K562 (cell line): ENCODE measurements around the gene SIRT2. TPM values are rescaled to one million over a fixed set of nuclear protein-coding genes. Genes with fewer than 3 reads are reported as not detected.

Experiments
- AFF4 ChIP-seq: sonication (generic); formaldehyde crosslinking; IDR thresholded peaks from 2 replicates; pipeline ENCODE4 v1.8.0; 2023; ENCODE audit warnings: mild to moderate bottlenecking, missing genetic modification reagents
- BCLAF1 ChIP-seq, 2 experiments: fragments of 450-650 bp in 1 of 2; IDR thresholded peaks; 2 replicates each; pipeline ENCODE4 v1.6.1; 2011 to 2017; ENCODE audit warnings: low read depth in 2 of 2, antibody characterized with exemption in 1 of 2, borderline replicate concordance in 1 of 2, low read length in 1 of 2, mild to moderate bottlenecking in 1 of 2, mixed read lengths in 1 of 2; ENCODE audit not compliant: control insufficient read depth in 1 of 2
- KLF16 ChIP-seq: IDR thresholded peaks from 2 replicates; pipeline ENCODE4 v1.6.1; 2016; ENCODE audit warnings: antibody characterized with exemption
- MCM2 ChIP-seq: fragments of 450-650 bp; IDR thresholded peaks from 2 replicates; pipeline ENCODE4 v1.6.1; 2017; ENCODE audit warnings: low read depth, mild to moderate bottlenecking
- MGA ChIP-seq: fragments of 450-650 bp; IDR thresholded peaks from 2 replicates; pipeline ENCODE4 v1.6.1; 2016; ENCODE audit warnings: mild to moderate bottlenecking, moderate library complexity
- NFE2L1 ChIP-seq: fragments of 450-650 bp; IDR thresholded peaks from 2 replicates; pipeline ENCODE4 v1.6.1; 2016; ENCODE audit warnings: missing genetic modification characterization, low read depth, mild to moderate bottlenecking, missing compliant biosample characterization, moderate library complexity, borderline replicate concordance
- ZNF444 ChIP-seq: fragments of 250-450 bp; sonication (Bioruptor Pico); IDR thresholded peaks from 2 replicates; pipeline ENCODE4 v1.4.0; 2020; ENCODE audit warnings: mild to moderate bottlenecking, moderate library complexity
- polyA plus RNA-seq, 8 experiments: library from polyadenylated mRNA; depleted of rRNA in 4 of 8; stranded (reverse) in 5 of 8; unstranded in 3 of 8; fragments of >200 nt; fragmentation: Nextera tagmentation in 2 of 8; fragmentation: Illumina TruSeq in 1 of 8; extraction: Ambion mirVana in 2 of 8; extraction: Trizol in 1 of 8; gene quantifications; 2 replicates each; pipeline versions ENCODE4 v1.2.1 to v1.2.3, GENCODE V29; 2011 to 2014; ENCODE audit warnings: inconsistent platforms in 1 of 8, missing spikeins in 1 of 8
- total RNA-seq, 7 experiments: library from RNA; depleted of rRNA in 6 of 7; stranded (reverse); fragments of >200 nt in 6 of 7; fragmentation: Illumina TruSeq in 2 of 7; extraction: Trizol in 2 of 7; gene quantifications; 2 replicates each; pipeline versions ENCODE4 v1.2.1 to v1.2.3, GENCODE V29; 2011 to 2021; ENCODE audit warnings: low replicate concordance in 1 of 7

The SIRT2 gene
- total and polyA plus RNA-seq, 9 of the 15 experiments (the other 6 are each of a cell fraction or from before 2014, with no cell fraction given), result 2.3 to 35.2 (median 22.9) TPM

- TF ChIP-seq MGA (no peak; the same call in 1 of the 2 replicates), NFE2L1 (tag) (no peak), BCLAF1 (IDR thresholded peaks at IDR 0.05; ENCODE audit: borderline replicate concordance in 1 of 2, control insufficient read depth in 1 of 2, low read depth in 2 of 2, low read length in 1 of 2) (no peak), AFF4 (no peak), KLF16 (no peak), MCM2 (no peak), ZNF444 (no peak)
Observed at GRCh38 chr19:38850436-38850975, 48.9 kb downstream of the SIRT2 start (continued).
